ENCODE measurements around the gene TAOK3.

DNA sequence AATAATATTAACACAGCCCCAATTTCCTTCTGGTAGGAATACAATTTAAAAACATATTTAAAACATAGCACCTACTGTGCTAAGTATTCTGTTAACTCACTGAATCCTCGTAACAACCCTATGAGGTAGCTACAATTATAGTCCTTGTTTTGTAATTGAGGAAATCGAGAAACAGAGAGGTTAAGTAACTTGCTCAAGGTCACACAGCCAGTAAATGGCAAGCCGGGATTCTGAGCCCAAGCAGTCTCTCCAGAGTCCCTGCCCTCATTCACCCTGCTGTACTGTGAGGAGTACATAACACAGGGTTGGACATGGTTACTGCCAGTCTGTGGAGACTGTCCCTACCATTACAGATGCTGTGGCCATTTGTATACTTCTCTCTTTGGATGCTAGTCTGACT lies 48.0 kb upstream of the TAOK3 start:
- TF ChIP-seq, protein P1, sequence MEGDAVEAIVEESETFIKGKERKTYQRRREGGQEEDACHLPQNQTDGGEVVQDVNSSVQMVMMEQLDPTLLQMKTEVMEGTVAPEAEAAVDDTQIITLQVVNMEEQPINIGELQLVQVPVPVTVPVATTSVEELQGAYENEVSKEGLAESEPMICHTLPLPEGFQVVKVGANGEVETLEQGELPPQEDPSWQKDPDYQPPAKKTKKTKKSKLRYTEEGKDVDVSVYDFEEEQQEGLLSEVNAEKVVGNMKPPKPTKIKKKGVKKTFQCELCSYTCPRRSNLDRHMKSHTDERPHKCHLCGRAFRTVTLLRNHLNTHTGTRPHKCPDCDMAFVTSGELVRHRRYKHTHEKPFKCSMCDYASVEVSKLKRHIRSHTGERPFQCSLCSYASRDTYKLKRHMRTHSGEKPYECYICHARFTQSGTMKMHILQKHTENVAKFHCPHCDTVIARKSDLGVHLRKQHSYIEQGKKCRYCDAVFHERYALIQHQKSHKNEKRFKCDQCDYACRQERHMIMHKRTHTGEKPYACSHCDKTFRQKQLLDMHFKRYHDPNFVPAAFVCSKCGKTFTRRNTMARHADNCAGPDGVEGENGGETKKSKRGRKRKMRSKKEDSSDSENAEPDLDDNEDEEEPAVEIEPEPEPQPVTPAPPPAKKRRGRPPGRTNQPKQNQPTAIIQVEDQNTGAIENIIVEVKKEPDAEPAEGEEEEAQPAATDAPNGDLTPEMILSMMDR (conservative IDR thresholded peaks at IDR 0.05; ENCODE audit: low read length): no peak
- TF ChIP-seq EZH2phosphoT487 (IDR thresholded peaks at IDR 0.05; ENCODE audit: borderline replicate concordance): no peak

Data from Loucy (cell line).